Activated CD4-positive, alpha-beta T cell treated with anti-CD3 and anti-CD28 coated beads, Interleukin-2, amount 10 ng/mL, durations not matched to agents 24 days and 14 days (primary cell): ENCODE results near the gene GNAT2. TPM values are rescaled to one million over a fixed set of nuclear protein-coding genes. Genes with fewer than 3 reads are reported as not detected.

Experiments
- DNase-seq: peaks from one replicate; pipeline ENCODE4 v3.0.0; 2022
- H3K27ac Mint-ChIP-seq: one replicate; pipeline ENCODE4 v1.8.0; 2022; ENCODE audit warnings: mild to moderate bottlenecking, mixed read lengths
- H3K27me3 Mint-ChIP-seq: one replicate; pipeline ENCODE4 v1.8.0; 2022; ENCODE audit warnings: mixed read lengths
- H3K36me3 Mint-ChIP-seq: one replicate; pipeline ENCODE4 v1.8.0; 2022; ENCODE audit warnings: low read depth, mild to moderate bottlenecking, mixed read lengths
- H3K4me1 Mint-ChIP-seq: one replicate; pipeline ENCODE4 v1.8.0; 2021; ENCODE audit warnings: mixed read lengths
- H3K4me3 Mint-ChIP-seq: one replicate; pipeline ENCODE4 v1.8.0; 2022; ENCODE audit warnings: mild to moderate bottlenecking, moderate library complexity, mixed read lengths
- H3K9me3 Mint-ChIP-seq: one replicate; pipeline ENCODE4 v1.8.0; 2021; ENCODE audit warnings: mixed read lengths
- intact Hi-C: fragments of 100-400 bp; cut with micrococcal nuclease; formaldehyde crosslinking; loops from one replicate; pipeline ENCODE4 v1.15.1; 2023
- total RNA-seq: library from RNA; stranded (reverse); gene quantifications from 2 replicates; pipeline ENCODE4 v1.2.3, GENCODE V29; 2022

GNAT2 gene
- total RNA-seq, 1 donor from 2014 or later, result 0.33 TPM

- Mint-ChIP-seq H3K4me1 (peaks cover 12% of the 10 kb centered on the region), H3K27ac (no peak overlapping the region), H3K4me3 (no peak overlapping the region), H3K27me3 (peaks cover 5% of the 10 kb centered on the region), H3K36me3 (peaks cover 2% of the 10 kb centered on the region), H3K9me3 (no peaks in the 10 kb centered on the region)
- intact Hi-C loops, result no loop called here
- no peak for DNase-seq
These were observed 18.0 kb upstream of the GNAT2 start for GRCh38 chr1:109637446-109637845.

- H3K27me3 Mint-ChIP-seq, result peaks cover 5% of the 10 kb centered on the region
- no peak overlapping the region for H3K27ac Mint-ChIP-seq
- DNase-seq, result no peak
- intact Hi-C loops, result no loop called here
- no peak overlapping the region for H3K4me3 Mint-ChIP-seq
- peaks cover 6% of the 10 kb centered on the region for H3K36me3 Mint-ChIP-seq
- H3K9me3 Mint-ChIP-seq, result no peaks in the 10 kb centered on the region
- peaks cover 12% of the 10 kb centered on the region for H3K4me1 Mint-ChIP-seq
These were observed 17.0 kb upstream of the GNAT2 start for GRCh38 chr1:109636201-109636952.

GRCh38 chr1:109635862-109636200 is 16.4 kb upstream of the GNAT2 start:
- no peaks in the 10 kb centered on the region for H3K9me3 Mint-ChIP-seq

GRCh38 chr1:109634771-109635750 is 15.6 kb upstream of the GNAT2 start:
- H3K36me3 Mint-ChIP-seq, result peaks cover 13% of the 10 kb centered on the region
- H3K4me3 Mint-ChIP-seq, result no peak overlapping the region
- peaks cover 9% of the 10 kb centered on the region for H3K4me1 Mint-ChIP-seq
- intact Hi-C loops, result no loop called here
- no peaks in the 10 kb centered on the region for H3K9me3 Mint-ChIP-seq
- peaks cover 3% of the 10 kb centered on the region for H3K27me3 Mint-ChIP-seq
- no peak overlapping the region for H3K27ac Mint-ChIP-seq
- no peak for DNase-seq

More at GRCh38 chr1:109635862-109636200, 16.4 kb upstream of the GNAT2 start:
- Mint-ChIP-seq H3K36me3 (peaks cover 9% of the 10 kb centered on the region), H3K4me1 (peaks cover 12% of the 10 kb centered on the region), H3K27ac (no peak overlapping the region), H3K4me3 (no peak overlapping the region), H3K27me3 (peaks cover 5% of the 10 kb centered on the region)
- no peak for DNase-seq
- intact Hi-C loops, result no loop called here

GRCh38 chr1:109634292-109634691 is 14.9 kb upstream of the GNAT2 start:
- Mint-ChIP-seq H3K27me3 (peaks cover 2% of the 10 kb centered on the region), H3K4me3 (no peak overlapping the region), H3K4me1 (peaks cover 7% of the 10 kb centered on the region), H3K36me3 (peaks cover 21% of the 10 kb centered on the region), H3K9me3 (no peaks in the 10 kb centered on the region), H3K27ac (no peak overlapping the region)
- no peak for DNase-seq
- intact Hi-C loops, result no loop called here

GRCh38 chr1:109632671-109633346 is 13.4 kb upstream of the GNAT2 start:
- H3K27me3 Mint-ChIP-seq, result no peaks in the 10 kb centered on the region
- intact Hi-C loops, result no loop called here
- H3K27ac Mint-ChIP-seq, result no peak overlapping the region
- H3K4me3 Mint-ChIP-seq, result no peak overlapping the region
- H3K4me1 Mint-ChIP-seq, result peaks cover 6% of the 10 kb centered on the region
- peaks cover 33% of the 10 kb centered on the region for H3K36me3 Mint-ChIP-seq
- DNase-seq, result no peak
- H3K9me3 Mint-ChIP-seq, result no peaks in the 10 kb centered on the region

GRCh38 chr1:109631513-109632505 is 12.4 kb upstream of the GNAT2 start:
- peaks cover 6% of the 10 kb centered on the region for H3K4me1 Mint-ChIP-seq
- H3K27me3 Mint-ChIP-seq, result no peaks in the 10 kb centered on the region
- no peak for DNase-seq
- no peak overlapping the region for H3K27ac Mint-ChIP-seq
- no peak overlapping the region for H3K4me3 Mint-ChIP-seq
- H3K9me3 Mint-ChIP-seq, result no peaks in the 10 kb centered on the region
- peaks cover 39% of the 10 kb centered on the region for H3K36me3 Mint-ChIP-seq
- intact Hi-C loops, result no loop called here

- Mint-ChIP-seq H3K4me1 (peaks cover 10% of the 10 kb centered on the region), H3K36me3 (peaks cover 45% of the 10 kb centered on the region), H3K27me3 (no peaks in the 10 kb centered on the region), H3K27ac (no peak overlapping the region), H3K4me3 (no peak overlapping the region), H3K9me3 (no peaks in the 10 kb centered on the region)
- intact Hi-C loops, result loop anchor here (1.0 kb wide), 1 partner anchor 85 kb away; no protein-coding TSS in a partner anchor
- no peak for DNase-seq
These were observed 11.6 kb upstream of the GNAT2 start for GRCh38 chr1:109630898-109631512.

GRCh38 chr1:109630081-109630897 is 10.9 kb upstream of the GNAT2 start:
- no peaks in the 10 kb centered on the region for H3K9me3 Mint-ChIP-seq
- no peak overlapping the region for H3K4me3 Mint-ChIP-seq
- intact Hi-C loops, result loop anchor here (1.0 kb wide), 1 partner anchor 84 kb away; no protein-coding TSS in a partner anchor
- no peaks in the 10 kb centered on the region for H3K27me3 Mint-ChIP-seq
- no peak overlapping the region for H3K27ac Mint-ChIP-seq
- H3K4me1 Mint-ChIP-seq, result peaks cover 16% of the 10 kb centered on the region
- DNase-seq, result peak; percentile 77
- H3K36me3 Mint-ChIP-seq, result peaks cover 48% of the 10 kb centered on the region

GRCh38 chr1:109629372-109630030 is 10.1 kb upstream of the GNAT2 start:
- peaks cover 16% of the 10 kb centered on the region for H3K4me1 Mint-ChIP-seq
- no peak overlapping the region for H3K4me3 Mint-ChIP-seq
- H3K27ac Mint-ChIP-seq, result no peak overlapping the region
- intact Hi-C loops, result loop anchor here (1.0 kb wide), 1 partner anchor 83 kb away; no protein-coding TSS in a partner anchor
- H3K36me3 Mint-ChIP-seq, result peaks cover 48% of the 10 kb centered on the region
- no peaks in the 10 kb centered on the region for H3K9me3 Mint-ChIP-seq
- H3K27me3 Mint-ChIP-seq, result no peaks in the 10 kb centered on the region
- DNase-seq, result no peak

- peaks cover 19% of the 10 kb centered on the region for H3K4me1 Mint-ChIP-seq
- no peak overlapping the region for H3K4me3 Mint-ChIP-seq
- intact Hi-C loops, result no loop called here
- H3K27ac Mint-ChIP-seq, result no peak overlapping the region
- no peak for DNase-seq
- no peaks in the 10 kb centered on the region for H3K9me3 Mint-ChIP-seq
- H3K27me3 Mint-ChIP-seq, result no peaks in the 10 kb centered on the region
- H3K36me3 Mint-ChIP-seq, result peaks cover 48% of the 10 kb centered on the region
These were observed 9.3 kb upstream of the GNAT2 start for GRCh38 chr1:109628540-109629321.
